B cell (primary cell): ENCODE results near the gene DLST.

Source experiments
- EZH2 ChIP-seq: IDR thresholded peaks from 2 replicates; pipeline ENCODE4 v1.6.1; 2012; ENCODE audit warnings: borderline replicate concordance, low read depth, mild to moderate bottlenecking, moderate library complexity, low read length; ENCODE audit not compliant: insufficient read depth, poor library complexity, severe bottlenecking
- TF ChIP-seq, protein P1 (sequence below): fragments of 200-600 bp; IDR thresholded peaks from one replicate; pipeline ENCODE4 v1.8.0; 2022; ENCODE audit warnings: antibody characterized with exemption, mild to moderate bottlenecking

GRCh38 chr14:74942181-74942580, 60.5 kb downstream of the DLST start:
- TF ChIP-seq EZH2 = no peak
- TF ChIP-seq, protein P1, sequence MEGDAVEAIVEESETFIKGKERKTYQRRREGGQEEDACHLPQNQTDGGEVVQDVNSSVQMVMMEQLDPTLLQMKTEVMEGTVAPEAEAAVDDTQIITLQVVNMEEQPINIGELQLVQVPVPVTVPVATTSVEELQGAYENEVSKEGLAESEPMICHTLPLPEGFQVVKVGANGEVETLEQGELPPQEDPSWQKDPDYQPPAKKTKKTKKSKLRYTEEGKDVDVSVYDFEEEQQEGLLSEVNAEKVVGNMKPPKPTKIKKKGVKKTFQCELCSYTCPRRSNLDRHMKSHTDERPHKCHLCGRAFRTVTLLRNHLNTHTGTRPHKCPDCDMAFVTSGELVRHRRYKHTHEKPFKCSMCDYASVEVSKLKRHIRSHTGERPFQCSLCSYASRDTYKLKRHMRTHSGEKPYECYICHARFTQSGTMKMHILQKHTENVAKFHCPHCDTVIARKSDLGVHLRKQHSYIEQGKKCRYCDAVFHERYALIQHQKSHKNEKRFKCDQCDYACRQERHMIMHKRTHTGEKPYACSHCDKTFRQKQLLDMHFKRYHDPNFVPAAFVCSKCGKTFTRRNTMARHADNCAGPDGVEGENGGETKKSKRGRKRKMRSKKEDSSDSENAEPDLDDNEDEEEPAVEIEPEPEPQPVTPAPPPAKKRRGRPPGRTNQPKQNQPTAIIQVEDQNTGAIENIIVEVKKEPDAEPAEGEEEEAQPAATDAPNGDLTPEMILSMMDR = no peak
